Sigmoid colon (tissue), 4 donors: Measurements from ENCODE around the gene GRXCR1.
A peak's percentile ranks its signal among the peaks of the same experiment; 100 is the strongest.

Experiments used
- CTCF ChIP-seq, 4 experiments: fragments of 450-650 bp in 3 of 4; fragments of 200-600 bp in 1 of 4; IDR thresholded peaks; one replicate each; pipeline ENCODE4 v1.5.1; 2016 to 2019; ENCODE audit warnings: antibody characterized with exemption in 4 of 4, mild to moderate bottlenecking in 3 of 4, moderate library complexity in 2 of 4
- POLR2A ChIP-seq, 2 donors: fragments of 450-650 bp; IDR thresholded peaks; one replicate each; pipeline ENCODE4 v1.6.1; 2016; ENCODE audit warnings: antibody characterized with exemption in 2 of 2, mild to moderate bottlenecking in 2 of 2, moderate library complexity in 2 of 2
- POLR2AphosphoS5 ChIP-seq, 4 donors: sonication (generic); formaldehyde crosslinking; IDR thresholded peaks; one replicate each; pipeline ENCODE4 v1.6.1; 2017; ENCODE audit warnings: antibody characterized with exemption in 4 of 4

DNA sequence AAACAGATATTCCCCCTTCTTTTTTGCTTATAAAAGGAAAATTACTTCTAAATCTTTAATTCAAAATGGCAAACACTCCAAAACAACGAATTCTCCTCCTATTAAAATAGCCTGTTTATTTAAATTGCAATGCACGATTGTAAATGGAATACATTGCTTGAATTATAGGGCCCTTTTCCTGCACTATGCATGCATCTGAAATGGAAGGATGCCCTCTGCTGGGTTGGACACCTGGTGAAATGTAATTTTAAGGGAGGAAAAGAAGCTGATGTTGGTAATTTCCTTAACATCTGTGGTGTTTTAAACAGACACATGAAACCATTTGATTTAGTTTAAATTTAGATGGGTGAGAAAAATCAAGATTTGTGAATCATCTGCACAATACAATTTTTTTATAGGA, 72.8 kb downstream of the GRXCR1 start:
- TF ChIP-seq CTCF (IDR thresholded peaks at IDR 0.05) (peak in 1 of 4 experiments; percentile 27), POLR2AphosphoS5 (IDR thresholded peaks at IDR 0.05) (no peak), POLR2A (IDR thresholded peaks at IDR 0.05) (no peak)
